Epithelial cell of proximal tubule (primary cell): ENCODE results near the gene TMCC2. TPM values are rescaled to one million over a fixed set of nuclear protein-coding genes. Genes with fewer than 3 reads are reported as not detected.

Experiments used
- DNase-seq: peaks from one replicate; pipeline ENCODE4 v3.0.0-alpha.2; 2011; ENCODE audit warnings: low read depth
- H3K4me3 ChIP-seq: 2 replicates; pipeline ENCODE4 v1.5.1; 2011; ENCODE audit warnings: low read depth, mild to moderate bottlenecking, low read length
- CTCF ChIP-seq: conservative IDR thresholded peaks from 2 replicates; pipeline ENCODE4 v1.5.1; 2012; ENCODE audit warnings: low read depth, mild to moderate bottlenecking, low read length
- total RNA-seq: library from RNA; depleted of rRNA; stranded (reverse); fragments of >200 nt; gene quantifications from 2 replicates; pipeline ENCODE4 v1.2.3, GENCODE V29; 2015

The TMCC2 gene
- total RNA-seq, 1 donor from 2014 or later = 5.0 TPM

GRCh38 chr1:205246351-205247119, 18.8 kb downstream of the TMCC2 start:
- DNase-seq = no peak
- no peak overlapping the region for H3K4me3 ChIP-seq
- no peak for TF ChIP-seq CTCF

- no peak for DNase-seq
- TF ChIP-seq CTCF = no peak
- H3K4me3 ChIP-seq = no peak overlapping the region
Observed at GRCh38 chr1:205247130-205247921, 19.6 kb downstream of the TMCC2 start.

- no peak for TF ChIP-seq CTCF
- H3K4me3 ChIP-seq = no peak overlapping the region
- no peak for DNase-seq
Observed at GRCh38 chr1:205248793-205249601, 21.3 kb downstream of the TMCC2 start.

- TF ChIP-seq CTCF = no peak
- no peak for DNase-seq
- no peak overlapping the region for H3K4me3 ChIP-seq
Observed at GRCh38 chr1:205249651-205250050, 21.9 kb downstream of the TMCC2 start.

GRCh38 chr1:205250699-205251098, 23.0 kb downstream of the TMCC2 start:
- H3K4me3 ChIP-seq = no peak overlapping the region
- no peak for DNase-seq
- TF ChIP-seq CTCF = no peak

- no peak overlapping the region for H3K4me3 ChIP-seq
- no peak for TF ChIP-seq CTCF
- no peak for DNase-seq
Observed at GRCh38 chr1:205251576-205251975, 23.8 kb downstream of the TMCC2 start.
